ENCODE measurements around the gene WDR93.

WDR93 gene

GRCh38 chr15:89666184-89666857 lies 24.3 kb upstream of the WDR93 start:
- Histone ChIP-seq H3K27me3 (ENCODE audit: control insufficient read depth, insufficient read depth, low read length) (no peaks in the 10 kb centered on the region), H3K79me2 (no peaks in the 10 kb centered on the region), H3K4me3 (ENCODE audit: low read depth, low read length) (no peak overlapping the region), H3K36me3 (ENCODE audit: control insufficient read depth, insufficient read depth, low read length) (no peaks in the 10 kb centered on the region), H3K4me1 (peaks cover 4% of the 10 kb centered on the region), H3K9ac (no peak overlapping the region), H3K4me2 (ENCODE audit: low read length) (no peak overlapping the region), H2AFZ (peak overlapping the region; percentile 89), H3K9me3 (ENCODE audit: control insufficient read depth, low read length) (no peaks in the 10 kb centered on the region), H3K27ac (peak overlapping the region; percentile 70)
- TF ChIP-seq CTCF (IDR thresholded peaks at IDR 0.05), result no peak

GRCh38 chr15:89666858-89667705 lies 23.5 kb upstream of the WDR93 start:
- TF ChIP-seq CTCF (IDR thresholded peaks at IDR 0.05), result no peak
- Histone ChIP-seq H3K9ac (no peak overlapping the region), H3K79me2 (no peaks in the 10 kb centered on the region), H3K9me3 (ENCODE audit: control insufficient read depth, low read length) (no peaks in the 10 kb centered on the region), H3K27ac (no peak overlapping the region), H3K4me2 (ENCODE audit: low read length) (no peak overlapping the region), H2AFZ (no peak overlapping the region), H3K27me3 (ENCODE audit: control insufficient read depth, insufficient read depth, low read length) (no peaks in the 10 kb centered on the region), H3K36me3 (ENCODE audit: control insufficient read depth, insufficient read depth, low read length) (no peaks in the 10 kb centered on the region), H3K4me1 (peaks cover 4% of the 10 kb centered on the region), H3K4me3 (ENCODE audit: low read depth, low read length) (no peak overlapping the region)

- no peaks in the 10 kb centered on the region for H3K36me3 ChIP-seq (ENCODE audit: control insufficient read depth, insufficient read depth, low read length)
- no peaks in the 10 kb centered on the region for H3K79me2 ChIP-seq
- H3K9ac ChIP-seq, result no peak overlapping the region
- H2AFZ ChIP-seq, result no peak overlapping the region
- H3K9me3 ChIP-seq (ENCODE audit: control insufficient read depth, low read length), result no peaks in the 10 kb centered on the region
- no peaks in the 10 kb centered on the region for H3K27me3 ChIP-seq (ENCODE audit: control insufficient read depth, insufficient read depth, low read length)
- no peak overlapping the region for H3K4me3 ChIP-seq (ENCODE audit: low read depth, low read length)
- H3K4me2 ChIP-seq (ENCODE audit: low read length), result no peak overlapping the region
- TF ChIP-seq CTCF (IDR thresholded peaks at IDR 0.05), result no peak
- no peak overlapping the region for H3K27ac ChIP-seq
- H3K4me1 ChIP-seq, result peaks cover 4% of the 10 kb centered on the region
These were observed 23.0 kb upstream of the WDR93 start for GRCh38 chr15:89667706-89667960.

GRCh38 chr15:89668171-89668570 lies 22.4 kb upstream of the WDR93 start:
- H3K4me2 ChIP-seq (ENCODE audit: low read length), result no peak overlapping the region
- peaks cover 4% of the 10 kb centered on the region for H3K4me1 ChIP-seq
- H3K9me3 ChIP-seq (ENCODE audit: control insufficient read depth, low read length), result no peaks in the 10 kb centered on the region
- H3K27ac ChIP-seq, result no peak overlapping the region
- no peaks in the 10 kb centered on the region for H3K27me3 ChIP-seq (ENCODE audit: control insufficient read depth, insufficient read depth, low read length)
- H3K36me3 ChIP-seq (ENCODE audit: control insufficient read depth, insufficient read depth, low read length), result no peaks in the 10 kb centered on the region
- H2AFZ ChIP-seq, result no peak overlapping the region
- H3K9ac ChIP-seq, result no peak overlapping the region
- no peak for TF ChIP-seq CTCF (IDR thresholded peaks at IDR 0.05)
- no peaks in the 10 kb centered on the region for H3K79me2 ChIP-seq
- no peak overlapping the region for H3K4me3 ChIP-seq (ENCODE audit: low read depth, low read length)

Data from parathyroid adenoma (tissue), 2 donors.